ENCODE results near the gene PCK2. TPM values are rescaled to one million over a fixed set of nuclear protein-coding genes. Genes with fewer than 3 reads are reported as not detected.

The PCK2 gene
- total and polyA plus RNA-seq, 2 of the 13 experiments (the other 11 are each of a cell fraction or from before 2014, with no cell fraction given) = 129 to 272 TPM

- no peak for DNase-seq (ENCODE audit: low spot score)
- ChIA-PET CTCF (ENCODE audit: low intra/inter-chr PET ratio, low total read pairs) (no interaction called here), POLR2A (interaction anchor here (0.6 to 4.7 kb wide), 10 partner anchors 9 to 176 kb away, joined by 3 to 62 read pairs (median 8); partner anchors contain the start of genes CARMIL3, DCAF11, EMC9 and IRF9)
- H3K9ac ChIP-seq (ENCODE audit: insufficient read depth, low read depth, low read length) = peak overlapping the region; percentile 25; the same call in 1 of the 2 replicates
- H3K27ac ChIP-seq (ENCODE audit: extremely low read length, insufficient read depth, low read length) = peak overlapping the region; percentile 3
- no peaks in the 10 kb centered on the region for H3K9me3 ChIP-seq (ENCODE audit: low read length)
- intact Hi-C loops (cut with micrococcal nuclease; ENCODE audit: unreplicated experiment) = no loop called here
- no TSS peak for BruUV-seq (replicated peaks)
- peak overlapping the region in 2 of 3 experiments; percentile 6 to 49; a peak in 4 of 6 replicates for H3K4me3 ChIP-seq (replicated peaks in 1 of 3; ENCODE audit: insufficient read depth in 1 of 3, low read depth in 2 of 3, low read length in 3 of 3)
- ATAC-seq = peak; percentile 3; the same call in 2 of the 3 replicates
- peaks cover 14 to 41% of the 10 kb centered on the region in 2 experiments; a peak in 3 of 5 replicates for H3K27me3 ChIP-seq (ENCODE audit: control insufficient read depth in 1 of 2, insufficient read depth in 2 of 2, low read length in 2 of 2)
- WGBS (ENCODE audit: low lambda C conversion rate) = 54% methylated on average over 8 of the region's 8 CpGs
- peaks cover 41% of the 10 kb centered on the region for H3K4me1 ChIP-seq (ENCODE audit: insufficient read depth, low read length)
- peak overlapping the region; percentile 74 for H3K4me2 ChIP-seq (ENCODE audit: low read depth, low read length)
- H4K20me1 ChIP-seq (ENCODE audit: insufficient read depth, low read length) = no peaks in the 10 kb centered on the region
- no peak overlapping the region for H2AFZ ChIP-seq (ENCODE audit: low read length)
- H3K79me2 ChIP-seq (ENCODE audit: insufficient read depth, low read length) = no peaks in the 10 kb centered on the region
- in situ Hi-C loops (cut with HindIII; ENCODE audit: extremely low pct_ligation_motif_present, low pct_unique_long_range_greater_than_20kb) = no loop called here
- no peaks in the 10 kb centered on the region for H3K36me3 ChIP-seq (replicated peaks in 1 of 2; ENCODE audit: control insufficient read depth in 1 of 2, insufficient read depth in 2 of 2, low read length in 2 of 2)
- no peak for FAIRE-seq
- TF ChIP-seq ZNF572 (CRISPR knock-in tag; IDR thresholded peaks at IDR 0.05) = no peak
- 0 out of 2 replicates have a peak, but pooled peaks have one; percentile 28 for TF ChIP-seq ZNF274 (CRISPR knock-in tag; IDR thresholded peaks at IDR 0.05)
- no peak for TF ChIP-seq ZFYVE20 (CRISPR knock-in tag; IDR thresholded peaks at IDR 0.05; ENCODE audit: borderline replicate concordance, low read depth)
- TF ChIP-seq WIZ (CRISPR knock-in tag; IDR thresholded peaks at IDR 0.05) = 0 out of 2 replicates have a peak, but pooled peaks have one; percentile 16
- TF ChIP-seq MAZ (IDR thresholded peaks at IDR 0.05; ENCODE audit: borderline replicate concordance, low read depth, low read length) = no peak
- TF ChIP-seq MAZ (CRISPR knock-in tag; IDR thresholded peaks at IDR 0.05; ENCODE audit: low read depth) = peak; percentile 21; the same call in 1 of the 2 replicates
- TF ChIP-seq FOXC1 (CRISPR knock-in tag; IDR thresholded peaks at IDR 0.05; ENCODE audit: borderline replicate concordance) = peak; percentile 52
- 0 out of 2 replicates have a peak, but pooled peaks have one; percentile 13 for TF ChIP-seq EED (CRISPR knock-in tag; IDR thresholded peaks at IDR 0.05)
- TF ChIP-seq STAG1 (CRISPR knock-in tag; IDR thresholded peaks at IDR 0.05) = no peak
- TF ChIP-seq, protein P1, sequence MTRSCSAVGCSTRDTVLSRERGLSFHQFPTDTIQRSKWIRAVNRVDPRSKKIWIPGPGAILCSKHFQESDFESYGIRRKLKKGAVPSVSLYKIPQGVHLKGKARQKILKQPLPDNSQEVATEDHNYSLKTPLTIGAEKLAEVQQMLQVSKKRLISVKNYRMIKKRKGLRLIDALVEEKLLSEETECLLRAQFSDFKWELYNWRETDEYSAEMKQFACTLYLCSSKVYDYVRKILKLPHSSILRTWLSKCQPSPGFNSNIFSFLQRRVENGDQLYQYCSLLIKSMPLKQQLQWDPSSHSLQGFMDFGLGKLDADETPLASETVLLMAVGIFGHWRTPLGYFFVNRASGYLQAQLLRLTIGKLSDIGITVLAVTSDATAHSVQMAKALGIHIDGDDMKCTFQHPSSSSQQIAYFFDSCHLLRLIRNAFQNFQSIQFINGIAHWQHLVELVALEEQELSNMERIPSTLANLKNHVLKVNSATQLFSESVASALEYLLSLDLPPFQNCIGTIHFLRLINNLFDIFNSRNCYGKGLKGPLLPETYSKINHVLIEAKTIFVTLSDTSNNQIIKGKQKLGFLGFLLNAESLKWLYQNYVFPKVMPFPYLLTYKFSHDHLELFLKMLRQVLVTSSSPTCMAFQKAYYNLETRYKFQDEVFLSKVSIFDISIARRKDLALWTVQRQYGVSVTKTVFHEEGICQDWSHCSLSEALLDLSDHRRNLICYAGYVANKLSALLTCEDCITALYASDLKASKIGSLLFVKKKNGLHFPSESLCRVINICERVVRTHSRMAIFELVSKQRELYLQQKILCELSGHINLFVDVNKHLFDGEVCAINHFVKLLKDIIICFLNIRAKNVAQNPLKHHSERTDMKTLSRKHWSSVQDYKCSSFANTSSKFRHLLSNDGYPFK (CRISPR knock-in tag; IDR thresholded peaks at IDR 0.05; ENCODE audit: borderline replicate concordance) = peak; percentile 49; the same call in 1 of the 2 replicates
- TF ChIP-seq ZNF687 (CRISPR knock-in tag; IDR thresholded peaks at IDR 0.05) = 0 out of 2 replicates have a peak, but pooled peaks have one; percentile 25
- TF ChIP-seq ZMAT3 (CRISPR knock-in tag; conservative IDR thresholded peaks at IDR 0.05) = 0 out of 2 replicates have a peak, but pooled peaks have one; percentile 42
Measured at GRCh38 chr14:24066496-24067132, 27.5 kb upstream of the PCK2 start.
